Stimulated activated CD8-positive, alpha-beta memory T cell treated with anti-CD3 and anti-CD28 coated beads, Interleukin-2, amount 100 ng/mL, for 1 hour (primary cell): ENCODE measurements around the gene CLCN2.
A peak's percentile ranks its signal among the peaks of the same experiment; 100 is the strongest.

Source experiments
- DNase-seq, 2 donors: peaks; one replicate each; pipeline ENCODE4 v3.0.0-alpha.2; 2020; ENCODE audit warnings: low read depth in 2 of 2

Gene CLCN2

GRCh38 chr3:184360070-184360928, 1.1 kb downstream of the CLCN2 start:
- no peak for DNase-seq

- DNase-seq = no peak
Measured at GRCh38 chr3:184359610-184360009, 1.8 kb downstream of the CLCN2 start.

- no peak for DNase-seq
Measured at GRCh38 chr3:184358921-184359350, 2.5 kb downstream of the CLCN2 start.

- no peak for DNase-seq
Measured at GRCh38 chr3:184358124-184358767, 3.2 kb downstream of the CLCN2 start.

GRCh38 chr3:184357248-184358123, 3.9 kb downstream of the CLCN2 start:
- DNase-seq = no peak

GRCh38 chr3:184355261-184356040, 6.0 kb downstream of the CLCN2 start:
- no peak for DNase-seq

GRCh38 chr3:184354754-184355153, 6.7 kb downstream of the CLCN2 start:
- DNase-seq = no peak

GRCh38 chr3:184354121-184354728, 7.2 kb downstream of the CLCN2 start:
- DNase-seq = peak in 1 of 2 donors; percentile 43

GRCh38 chr3:184353546-184353941, 7.9 kb downstream of the CLCN2 start:
- DNase-seq = no peak

- DNase-seq = no peak
Measured at GRCh38 chr3:184352897-184353545, 8.4 kb downstream of the CLCN2 start.

- no peak for DNase-seq
Measured at GRCh38 chr3:184352149-184352785, 9.1 kb downstream of the CLCN2 start.

- no peak for DNase-seq
Measured at GRCh38 chr3:184351511-184352148, 9.8 kb downstream of the CLCN2 start.

GRCh38 chr3:184350618-184351017, 10.8 kb downstream of the CLCN2 start:
- no peak for DNase-seq

GRCh38 chr3:184349563-184350470, 11.6 kb downstream of the CLCN2 start:
- no peak for DNase-seq

GRCh38 chr3:184348057-184348382, 13.4 kb downstream of the CLCN2 start:
- DNase-seq = no peak

GRCh38 chr3:184347321-184348056, 13.9 kb downstream of the CLCN2 start:
- DNase-seq = no peak

GRCh38 chr3:184346480-184347190, 14.8 kb downstream of the CLCN2 start:
- no peak for DNase-seq
